ENCODE results near the gene RTP3. TPM values are rescaled to one million over a fixed set of nuclear protein-coding genes. Genes with fewer than 3 reads are reported as not detected.

The RTP3 gene
- total RNA-seq, 1 experiment from 2014 or later: not detected

GRCh38 chr3:46463868-46464241, 33.9 kb upstream of the RTP3 start:
- intact Hi-C loops (cut with micrococcal nuclease; ENCODE audit: unreplicated experiment) (no loop called here), in situ Hi-C loops (cut with HindIII; ENCODE audit: low pct_unique_long_range_greater_than_20kb, low sequenced_read_pairs) (no loop called here)
- H3K4me3 ChIP-seq (ENCODE audit: low read depth in 2 of 2, low read length in 2 of 2): no peak overlapping the region
- ATAC-seq (no peak), DNase-seq (ENCODE audit: low read depth, low spot score) (no peak)
- H3K36me3 ChIP-seq (ENCODE audit: control insufficient read depth, insufficient read depth, low read length): no peaks in the 10 kb centered on the region
- H3K27ac ChIP-seq (ENCODE audit: low read length): no peak overlapping the region
- TF ChIP-seq TCF7L2 (IDR thresholded peaks at IDR 0.05; ENCODE audit: low read depth, low read length) (no peak), POLR2AphosphoS5 (IDR thresholded peaks at IDR 0.05; ENCODE audit: low read depth, low read length) (no peak), SIN3A (IDR thresholded peaks at IDR 0.05; ENCODE audit: borderline replicate concordance, insufficient read depth, low read depth, low read length) (no peak), CTCF (IDR thresholded peaks at IDR 0.05) (no peak), REST (IDR thresholded peaks at IDR 0.05; ENCODE audit: insufficient read depth in 1 of 2, low read depth in 2 of 2, low read length in 1 of 2) (no peak)
- BruUV-seq (replicated peaks): no TSS peak
- H3K4me1 ChIP-seq (ENCODE audit: control insufficient read depth, insufficient read depth, low read length): no peaks in the 10 kb centered on the region
- POLR2A ChIA-PET: no interaction called here
- CTCF ChIA-PET: no interaction called here
- H3K27me3 ChIP-seq (ENCODE audit: control insufficient read depth, insufficient read depth, low read length): no peaks in the 10 kb centered on the region
- no peaks in the 10 kb centered on the region for H3K9me3 ChIP-seq (ENCODE audit: control insufficient read depth, insufficient read depth, low read depth, low read length)

GRCh38 chr3:46464326-46465195, 33.2 kb upstream of the RTP3 start, which contains the start of gene LTF:
TSS of gene LTF (minus strand) at chr3:46464905. CDS start at chr3:46464867, 38 bp downstream.
- CTCF ChIA-PET: no interaction called here

More at GRCh38 chr3:46464326-46465195, 33.2 kb upstream of the RTP3 start, which contains the start of gene LTF:
- no TSS peak for BruUV-seq (replicated peaks)
- no peak for TF ChIP-seq TCF7L2 (IDR thresholded peaks at IDR 0.05; ENCODE audit: low read depth, low read length)
- no peak for TF ChIP-seq SIN3A (IDR thresholded peaks at IDR 0.05; ENCODE audit: borderline replicate concordance, insufficient read depth, low read depth, low read length)
- no peak for TF ChIP-seq CTCF (IDR thresholded peaks at IDR 0.05)
- no peak for TF ChIP-seq REST (IDR thresholded peaks at IDR 0.05; ENCODE audit: insufficient read depth in 1 of 2, low read depth in 2 of 2, low read length in 1 of 2)
- no peak for TF ChIP-seq POLR2AphosphoS5 (IDR thresholded peaks at IDR 0.05; ENCODE audit: low read depth, low read length)
- ATAC-seq (no peak), DNase-seq (ENCODE audit: low read depth, low spot score) (no peak)
- no peaks in the 10 kb centered on the region for H3K9me3 ChIP-seq (ENCODE audit: control insufficient read depth, insufficient read depth, low read depth, low read length)
- POLR2A ChIA-PET: no interaction called here
- H3K4me3 ChIP-seq (ENCODE audit: low read depth in 2 of 2, low read length in 2 of 2): no peak within 1 kb of the TSS
- H3K27me3 ChIP-seq (ENCODE audit: control insufficient read depth, insufficient read depth, low read length): no peaks in the 10 kb centered on the region
- in situ Hi-C loops (cut with HindIII; ENCODE audit: low pct_unique_long_range_greater_than_20kb, low sequenced_read_pairs): no loop called here
- intact Hi-C loops (cut with micrococcal nuclease; ENCODE audit: unreplicated experiment): no loop called here
- H3K4me1 ChIP-seq (ENCODE audit: control insufficient read depth, insufficient read depth, low read length): no peaks in the 10 kb centered on the region
- no peaks in the 10 kb centered on the region for H3K36me3 ChIP-seq (ENCODE audit: control insufficient read depth, insufficient read depth, low read length)
- no peak within 1 kb of the TSS for H3K27ac ChIP-seq (ENCODE audit: low read length)

Measured in Panc1 (cell line).